ENCODE measurements around the gene CDH13. TPM values are rescaled to one million over a fixed set of nuclear protein-coding genes. Genes with fewer than 3 reads are reported as not detected.

The CDH13 gene
- total RNA-seq, 1 experiment from 2014 or later, result 49.3 TPM

GRCh38 chr16:82652826-82653225 is 26.1 kb downstream of the CDH13 start:
- no peak for DNase-seq (ENCODE audit: unreplicated experiment)
- CTCF ChIA-PET, result interaction anchor here (0.6 to 6.4 kb wide), 8 partner anchors 12 to 655 kb away, joined by 3 to 87 read pairs (median 3); no protein-coding TSS in a partner anchor
- no peaks in the 10 kb centered on the region for H3K27me3 Mint-ChIP-seq (ENCODE audit: insufficient read depth, unreplicated experiment)
- TF ChIP-seq CTCF (IDR thresholded peaks at IDR 0.05; ENCODE audit: unreplicated experiment), result no peak
- peaks cover 53% of the 10 kb centered on the region for H3K4me1 Mint-ChIP-seq (ENCODE audit: insufficient read depth, unreplicated experiment)
- no peaks in the 10 kb centered on the region for H3K9me3 Mint-ChIP-seq (ENCODE audit: unreplicated experiment)
- peak overlapping the region; percentile 88 for H3K27ac Mint-ChIP-seq (ENCODE audit: low read depth, unreplicated experiment)
- BruUV-seq (replicated peaks), result no TSS peak
- peaks cover 4% of the 10 kb centered on the region for H3K36me3 Mint-ChIP-seq (ENCODE audit: insufficient read depth, unreplicated experiment)
- intact Hi-C loops (cut with micrococcal nuclease), result loop anchor here (5.0 kb wide), 2 partner anchors 44 to 689 kb away; no protein-coding TSS in a partner anchor
- POLR2A ChIA-PET, result interaction anchor here (0.7 to 1.1 kb wide), 2 partner anchors 13 to 21 kb away, joined by 3 to 6 read pairs; no protein-coding TSS in a partner anchor
- no peak overlapping the region for H3K4me3 Mint-ChIP-seq (ENCODE audit: unreplicated experiment)

- H3K4me3 Mint-ChIP-seq (ENCODE audit: unreplicated experiment), result peak overlapping the region; percentile 59
- TSS peak; percentile 71 for BruUV-seq (replicated peaks)
- ChIA-PET CTCF (interaction anchor here (0.6 to 6.4 kb wide), 5 partner anchors 13 to 106 kb away, joined by 3 to 87 read pairs (median 3); no protein-coding TSS in a partner anchor), POLR2A (interaction anchor here (0.6 to 2.8 kb wide), 7 partner anchors 13 to 1990 kb away, joined by 3 to 14 read pairs (median 3); no protein-coding TSS in a partner anchor)
- peaks cover 52% of the 10 kb centered on the region for H3K4me1 Mint-ChIP-seq (ENCODE audit: insufficient read depth, unreplicated experiment)
- no peak for TF ChIP-seq CTCF (IDR thresholded peaks at IDR 0.05; ENCODE audit: unreplicated experiment)
- H3K36me3 Mint-ChIP-seq (ENCODE audit: insufficient read depth, unreplicated experiment), result peaks cover 4% of the 10 kb centered on the region
- H3K27ac Mint-ChIP-seq (ENCODE audit: low read depth, unreplicated experiment), result peak overlapping the region; percentile 88
- no peaks in the 10 kb centered on the region for H3K27me3 Mint-ChIP-seq (ENCODE audit: insufficient read depth, unreplicated experiment)
- no peaks in the 10 kb centered on the region for H3K9me3 Mint-ChIP-seq (ENCODE audit: unreplicated experiment)
- peak; percentile 89 for DNase-seq (ENCODE audit: unreplicated experiment)
- intact Hi-C loops (cut with micrococcal nuclease), result loop anchor here (5.0 kb wide), 2 partner anchors 43 to 688 kb away; no protein-coding TSS in a partner anchor
Measured at GRCh38 chr16:82653550-82654511, 27.1 kb downstream of the CDH13 start.

GRCh38 chr16:82655072-82655714 is 28.4 kb downstream of the CDH13 start:
- Mint-ChIP-seq H3K27ac (ENCODE audit: low read depth, unreplicated experiment) (peak overlapping the region; percentile 22), H3K9me3 (ENCODE audit: unreplicated experiment) (no peaks in the 10 kb centered on the region), H3K36me3 (ENCODE audit: insufficient read depth, unreplicated experiment) (peaks cover 4% of the 10 kb centered on the region), H3K4me1 (ENCODE audit: insufficient read depth, unreplicated experiment) (peaks cover 40% of the 10 kb centered on the region), H3K4me3 (ENCODE audit: unreplicated experiment) (no peak overlapping the region), H3K27me3 (ENCODE audit: insufficient read depth, unreplicated experiment) (no peaks in the 10 kb centered on the region)
- BruUV-seq (replicated peaks), result TSS peak; percentile 45
- intact Hi-C loops (cut with micrococcal nuclease), result no loop called here
- CTCF ChIA-PET, result interaction anchor here (0.6 to 6.4 kb wide), 10 partner anchors 8 to 679 kb away, joined by 3 to 87 read pairs (median 4); no protein-coding TSS in a partner anchor
- POLR2A ChIA-PET, result interaction anchor here (0.8 to 2.8 kb wide), 4 partner anchors 12 to 26 kb away, joined by 3 to 14 read pairs (median 4); no protein-coding TSS in a partner anchor
- TF ChIP-seq CTCF (IDR thresholded peaks at IDR 0.05; ENCODE audit: unreplicated experiment), result no peak
- DNase-seq (ENCODE audit: unreplicated experiment), result peak; percentile 54

Measured in MCF 10A (cell line).